ENCODE data around the gene METTL6.
"Not testable (repeated sequence)": the region's sequence is repeated elsewhere in the genome, so short reads cannot be mapped to it uniquely, and the experiment has no call there.

Gene METTL6

DNA sequence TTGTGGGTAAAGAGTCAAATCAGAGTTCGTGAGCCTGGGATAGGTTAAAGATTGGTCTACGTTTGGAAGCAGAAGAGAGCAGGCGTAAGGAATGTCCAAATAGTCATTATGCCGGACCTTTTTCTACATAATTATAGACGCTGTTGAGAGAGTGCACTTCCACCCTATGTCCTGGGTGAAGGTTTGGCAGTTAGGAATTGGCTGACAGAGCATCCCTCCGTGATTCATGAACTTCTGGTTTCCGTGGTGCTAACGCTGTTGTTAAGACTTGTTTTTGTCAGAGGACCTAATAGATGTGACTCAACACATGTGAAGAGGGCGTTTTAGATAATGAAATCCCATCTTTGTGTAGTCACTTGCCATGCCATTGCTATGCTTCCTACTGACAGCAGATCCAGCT, 1.2 kb upstream of the METTL6 start:
- DNase-seq = no peak
- no peaks in the 10 kb centered on the region for H3K9me3 ChIP-seq (ENCODE audit: severe bottlenecking)
- TF ChIP-seq CTCF (IDR thresholded peaks at IDR 0.05; ENCODE audit: low read depth, low read length) = no peak
- peaks cover 56% of the 10 kb centered on the region for H3K36me3 ChIP-seq
- H3K27ac ChIP-seq = no peak overlapping the region
- H3K4me3 ChIP-seq (ENCODE audit: low read depth, low read length) = peak overlapping the region; percentile 76; the same call in 1 of the 2 replicates
- no peaks in the 10 kb centered on the region for H3K27me3 ChIP-seq (ENCODE audit: insufficient read depth, low read depth, severe bottlenecking)

- DNase-seq = no peak
- no peaks in the 10 kb centered on the region for H3K9me3 ChIP-seq (ENCODE audit: severe bottlenecking)
- peak overlapping the region; percentile 77; the same call in 1 of the 2 replicates for H3K27ac ChIP-seq
- peak overlapping the region; percentile 76 for H3K4me3 ChIP-seq (ENCODE audit: low read depth, low read length)
- peaks cover 57% of the 10 kb centered on the region for H3K36me3 ChIP-seq
- no peak for TF ChIP-seq CTCF (IDR thresholded peaks at IDR 0.05; ENCODE audit: low read depth, low read length)
- no peaks in the 10 kb centered on the region for H3K27me3 ChIP-seq (ENCODE audit: insufficient read depth, low read depth, severe bottlenecking)
Observed at GRCh38 chr3:15427981-15428380, 637 bp upstream of the METTL6 start.

DNA sequence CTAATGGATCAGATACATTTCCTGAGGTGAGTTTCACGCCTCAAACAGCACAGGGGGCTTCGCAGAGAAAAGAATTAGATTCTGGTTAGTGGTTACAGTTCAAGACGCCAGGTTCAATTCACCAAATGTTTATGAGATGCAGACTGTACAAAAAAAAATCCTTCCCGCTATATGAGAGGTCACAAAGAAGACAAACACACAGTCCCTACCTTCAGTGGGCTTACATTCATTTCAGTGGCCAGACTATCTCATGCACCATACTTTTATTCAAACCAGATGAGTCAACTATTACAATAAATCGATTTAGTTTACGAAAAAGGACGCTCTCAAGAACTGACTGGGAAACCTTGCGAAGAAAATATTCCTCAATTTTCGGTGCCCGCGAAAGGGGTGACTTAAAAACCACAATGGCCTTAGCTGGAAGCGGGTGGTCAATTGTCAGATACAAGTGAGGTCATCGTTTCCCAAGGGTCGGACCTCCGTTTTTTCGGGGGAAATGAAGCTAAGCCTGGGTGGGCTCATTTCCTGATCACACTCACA, 695 bp downstream of the METTL6 start:
- Histone ChIP-seq H3K4me3 (ENCODE audit: low read depth, low read length) (peak overlapping the region; percentile 76), H3K36me3 (peaks cover 58% of the 10 kb centered on the region), H3K27ac (peak overlapping the region; percentile 77), H3K9me3 (ENCODE audit: severe bottlenecking) (no peaks in the 10 kb centered on the region), H3K27me3 (ENCODE audit: insufficient read depth, low read depth, severe bottlenecking) (no peaks in the 10 kb centered on the region)
- DNase-seq = no peak
- TF ChIP-seq CTCF (IDR thresholded peaks at IDR 0.05; ENCODE audit: low read depth, low read length) = no peak

DNA sequence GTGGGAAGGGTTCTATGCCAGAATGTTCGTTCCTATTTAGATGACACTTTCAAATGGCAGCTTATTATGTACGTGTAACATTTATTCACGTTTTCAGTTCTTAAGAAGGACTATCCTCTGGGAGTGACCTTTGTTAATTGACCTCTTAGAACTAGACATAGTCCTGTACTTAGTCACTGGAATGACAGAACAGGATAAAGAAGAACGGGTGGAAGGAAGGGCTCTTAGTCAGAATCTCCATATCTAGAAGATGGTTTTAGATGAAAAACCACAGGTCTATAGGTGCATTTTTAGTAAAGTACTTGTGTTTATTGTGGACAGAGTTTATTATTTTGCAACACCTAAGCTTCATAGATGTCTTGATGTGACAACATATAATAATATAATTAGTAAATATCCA, 6.5 kb downstream of the METTL6 start:
- TF ChIP-seq CTCF (IDR thresholded peaks at IDR 0.05; ENCODE audit: low read depth, low read length) = no peak
- Histone ChIP-seq H3K9me3 (ENCODE audit: severe bottlenecking) (no peaks in the 10 kb centered on the region), H3K36me3 (peaks cover 55% of the 10 kb centered on the region), H3K27me3 (ENCODE audit: insufficient read depth, low read depth, severe bottlenecking) (no peaks in the 10 kb centered on the region), H3K27ac (no peak overlapping the region), H3K4me3 (ENCODE audit: low read depth, low read length) (no peak overlapping the region)
- no peak for DNase-seq

DNA sequence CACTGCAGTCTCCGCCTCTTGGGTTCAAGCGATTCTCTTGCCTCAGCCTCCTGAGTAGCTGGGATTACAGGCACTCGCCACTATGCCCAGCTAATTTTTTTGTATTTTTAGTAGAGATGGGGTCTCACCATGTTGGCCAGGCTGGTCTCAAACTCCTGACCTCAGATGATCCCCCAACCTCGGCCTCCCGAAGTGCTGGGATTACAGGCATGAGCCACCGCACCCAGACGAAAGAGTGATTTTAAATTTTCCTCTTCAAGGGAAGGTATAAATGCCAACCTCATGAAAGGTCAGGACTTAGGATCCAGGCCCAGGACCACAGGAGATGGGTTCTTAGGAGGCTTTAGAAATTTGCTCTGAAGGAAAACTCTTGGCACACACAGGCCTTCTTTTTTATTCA, 16.4 kb downstream of the METTL6 start:
- not testable (repeated sequence) for H3K27me3 ChIP-seq (ENCODE audit: insufficient read depth, low read depth, severe bottlenecking); DNase-seq; H3K27ac ChIP-seq; H3K9me3 ChIP-seq (ENCODE audit: severe bottlenecking); H3K4me3 ChIP-seq (ENCODE audit: low read depth, low read length)
- H3K36me3 ChIP-seq = peaks cover 45% of the 10 kb centered on the region

DNA sequence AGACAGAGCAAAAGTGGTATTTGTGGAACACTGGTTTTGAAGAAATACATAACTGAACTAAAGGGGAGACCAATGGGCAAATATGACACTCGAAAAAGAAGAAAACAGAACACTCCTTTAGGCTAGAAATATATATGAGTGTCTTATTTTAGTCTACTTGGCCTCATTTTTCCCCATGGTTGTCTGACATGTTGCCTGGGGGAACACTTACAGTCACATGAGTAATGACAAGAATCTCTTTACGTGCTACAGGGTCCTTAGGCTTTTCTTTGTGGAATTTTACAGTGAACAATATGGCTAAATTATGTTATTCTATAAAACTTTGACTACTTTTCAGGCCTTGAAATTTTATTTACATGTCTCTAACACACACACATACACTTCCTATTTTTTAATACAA, 17.6 kb downstream of the METTL6 start:
- no peaks in the 10 kb centered on the region for H3K9me3 ChIP-seq (ENCODE audit: severe bottlenecking)
- no peaks in the 10 kb centered on the region for H3K27me3 ChIP-seq (ENCODE audit: insufficient read depth, low read depth, severe bottlenecking)
- H3K27ac ChIP-seq = no peak overlapping the region
- no peak overlapping the region for H3K4me3 ChIP-seq (ENCODE audit: low read depth, low read length)
- no peak for DNase-seq
- H3K36me3 ChIP-seq = peaks cover 33% of the 10 kb centered on the region
- TF ChIP-seq CTCF (IDR thresholded peaks at IDR 0.05; ENCODE audit: low read depth, low read length) = no peak

Data from WERI-Rb-1 (cell line).